K562 (cell line): ENCODE measurements around the gene NDOR1. TPM values are rescaled to one million over a fixed set of nuclear protein-coding genes. Genes with fewer than 3 reads are reported as not detected.
A peak's percentile ranks its signal among the peaks of the same experiment; 100 is the strongest.

Source experiments
- CBX1 ChIP-seq: sonication (generic); IDR thresholded peaks from 2 replicates; pipeline ENCODE4 v1.6.1; 2016; ENCODE audit warnings: antibody characterized with exemption, low read depth, mild to moderate bottlenecking
- CHD2 ChIP-seq: IDR thresholded peaks from 2 replicates; pipeline ENCODE4 v1.6.1; 2011; ENCODE audit warnings: low read depth, low read length
- CUX1 ChIP-seq: fragments of 200-800 bp; sonication (Bioruptor generic); IDR thresholded peaks from 2 replicates; pipeline ENCODE4 v1.6.1; 2016; ENCODE audit warnings: missing genetic modification characterization, missing compliant biosample characterization
- POLR2G ChIP-seq: fragments of 200-400 bp; formaldehyde crosslinking; IDR thresholded peaks from 2 replicates; pipeline ENCODE4 v1.6.1; 2017; ENCODE audit warnings: low read depth, mild to moderate bottlenecking, antibody characterized with exemption, low read length, moderate library complexity
- SIN3B ChIP-seq: fragments of 450-650 bp; IDR thresholded peaks from 2 replicates; pipeline ENCODE4 v1.6.1; 2017; ENCODE audit warnings: low read depth, mild to moderate bottlenecking, moderate library complexity
- SPI1 ChIP-seq: IDR thresholded peaks from 2 replicates; pipeline ENCODE4 v1.6.1; 2011; ENCODE audit warnings: low read depth, low read length, control low read depth, borderline replicate concordance
- ZEB2 ChIP-seq: fragments of 450-650 bp; IDR thresholded peaks from 2 replicates; pipeline ENCODE4 v1.6.1; 2016
- ZNF133 ChIP-seq: fragments of 250-450 bp; sonication (Bioruptor Pico); IDR thresholded peaks from 2 replicates; pipeline ENCODE4 v1.4.0; 2020; ENCODE audit warnings: mild to moderate bottlenecking
- polyA plus RNA-seq, 8 experiments: library from polyadenylated mRNA; depleted of rRNA in 4 of 8; stranded (reverse) in 5 of 8; unstranded in 3 of 8; fragments of >200 nt; fragmentation: Nextera tagmentation in 2 of 8; fragmentation: Illumina TruSeq in 1 of 8; extraction: Ambion mirVana in 2 of 8; extraction: Trizol in 1 of 8; gene quantifications; 2 replicates each; pipeline versions ENCODE4 v1.2.1 to v1.2.3, GENCODE V29; 2011 to 2014; ENCODE audit warnings: inconsistent platforms in 1 of 8, missing spikeins in 1 of 8
- total RNA-seq, 7 experiments: library from RNA; depleted of rRNA in 6 of 7; stranded (reverse); fragments of >200 nt in 6 of 7; fragmentation: Illumina TruSeq in 2 of 7; extraction: Trizol in 2 of 7; gene quantifications; 2 replicates each; pipeline versions ENCODE4 v1.2.1 to v1.2.3, GENCODE V29; 2011 to 2021; ENCODE audit warnings: low replicate concordance in 1 of 7
- TF ChIP-seq, protein P1 (sequence below): fragments of 450-650 bp; formaldehyde crosslinking; IDR thresholded peaks from 2 replicates; pipeline ENCODE4 v1.4.0; 2020; ENCODE audit warnings: mild to moderate bottlenecking, moderate library complexity
- TF ChIP-seq, protein P2 (sequence below), 2 experiments: fragments of 450-650 bp; formaldehyde crosslinking in 1 of 2; IDR thresholded peaks; 2 replicates each; pipeline versions ENCODE4 v1.4.0 to v1.6.1; 2014 to 2020; ENCODE audit warnings: mild to moderate bottlenecking in 2 of 2, borderline replicate concordance in 1 of 2, low read depth in 1 of 2

The NDOR1 gene
- total and polyA plus RNA-seq, 9 of the 15 experiments (the other 6 are each of a cell fraction or from before 2014, with no cell fraction given), result 0.06 to 36.9 (median 6.9) TPM

DNA sequence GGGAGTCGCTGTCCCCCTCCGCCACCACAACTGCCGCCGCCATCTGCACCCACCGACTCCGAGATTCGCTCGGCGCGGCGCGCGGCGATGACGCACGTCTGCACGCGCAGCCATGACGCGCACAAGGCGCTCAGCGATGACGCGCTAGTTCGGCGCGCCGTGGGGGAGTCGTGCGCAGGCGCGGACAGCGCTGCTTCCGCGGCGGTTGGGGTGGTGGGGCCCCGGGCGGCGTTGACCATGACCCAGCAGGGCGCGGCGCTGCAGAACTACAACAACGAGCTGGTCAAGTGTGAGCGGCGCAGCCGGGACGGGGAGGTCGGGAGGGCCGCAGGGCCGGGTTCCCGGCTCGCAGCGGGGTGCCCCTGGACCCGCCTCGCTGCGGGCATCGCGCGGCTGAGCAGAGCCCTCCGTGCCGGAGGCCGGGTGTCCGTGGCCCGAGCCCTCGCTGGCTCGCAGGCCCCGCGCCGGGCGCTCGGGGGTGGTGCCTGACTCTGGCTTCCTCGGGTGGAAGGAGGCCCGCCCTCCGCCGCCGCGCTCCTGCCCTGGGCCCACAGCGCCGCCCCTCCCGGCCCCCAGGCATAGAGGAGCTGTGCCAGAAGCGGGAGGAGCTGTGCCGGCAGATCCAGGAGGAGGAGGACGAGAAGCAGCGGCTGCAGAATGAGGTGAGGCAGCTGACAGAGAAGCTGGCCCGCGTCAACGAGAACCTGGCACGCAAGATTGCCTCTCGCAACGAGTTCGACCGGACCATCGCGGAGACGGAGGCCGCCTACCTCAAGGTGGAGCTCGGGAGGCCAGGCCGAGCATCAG lies 16.8 kb upstream of the NDOR1 start, which contains the start of the genes ANAPC2 and SSNA1 (continued):
- TF ChIP-seq CUX1 (CRISPR knock-in tag) (no peak), CBX1 (0 out of 2 replicates have a peak, but pooled peaks have one; percentile 23), ZEB2 (peak; percentile 66; the same call in 1 of the 2 replicates), ZNF133 (no peak), SIN3B (peak; percentile 100), POLR2G (peak; percentile 97), SPI1 (no peak), CHD2 (peak; percentile 28; the same call in 1 of the 2 replicates)
- TF ChIP-seq, protein P1, sequence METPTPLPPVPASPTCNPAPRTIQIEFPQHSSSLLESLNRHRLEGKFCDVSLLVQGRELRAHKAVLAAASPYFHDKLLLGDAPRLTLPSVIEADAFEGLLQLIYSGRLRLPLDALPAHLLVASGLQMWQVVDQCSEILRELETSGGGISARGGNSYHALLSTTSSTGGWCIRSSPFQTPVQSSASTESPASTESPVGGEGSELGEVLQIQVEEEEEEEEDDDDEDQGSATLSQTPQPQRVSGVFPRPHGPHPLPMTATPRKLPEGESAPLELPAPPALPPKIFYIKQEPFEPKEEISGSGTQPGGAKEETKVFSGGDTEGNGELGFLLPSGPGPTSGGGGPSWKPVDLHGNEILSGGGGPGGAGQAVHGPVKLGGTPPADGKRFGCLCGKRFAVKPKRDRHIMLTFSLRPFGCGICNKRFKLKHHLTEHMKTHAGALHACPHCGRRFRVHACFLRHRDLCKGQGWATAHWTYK (CRISPR knock-in tag), result peak; percentile 29; the same call in 1 of the 2 replicates
- TF ChIP-seq, protein P2, sequence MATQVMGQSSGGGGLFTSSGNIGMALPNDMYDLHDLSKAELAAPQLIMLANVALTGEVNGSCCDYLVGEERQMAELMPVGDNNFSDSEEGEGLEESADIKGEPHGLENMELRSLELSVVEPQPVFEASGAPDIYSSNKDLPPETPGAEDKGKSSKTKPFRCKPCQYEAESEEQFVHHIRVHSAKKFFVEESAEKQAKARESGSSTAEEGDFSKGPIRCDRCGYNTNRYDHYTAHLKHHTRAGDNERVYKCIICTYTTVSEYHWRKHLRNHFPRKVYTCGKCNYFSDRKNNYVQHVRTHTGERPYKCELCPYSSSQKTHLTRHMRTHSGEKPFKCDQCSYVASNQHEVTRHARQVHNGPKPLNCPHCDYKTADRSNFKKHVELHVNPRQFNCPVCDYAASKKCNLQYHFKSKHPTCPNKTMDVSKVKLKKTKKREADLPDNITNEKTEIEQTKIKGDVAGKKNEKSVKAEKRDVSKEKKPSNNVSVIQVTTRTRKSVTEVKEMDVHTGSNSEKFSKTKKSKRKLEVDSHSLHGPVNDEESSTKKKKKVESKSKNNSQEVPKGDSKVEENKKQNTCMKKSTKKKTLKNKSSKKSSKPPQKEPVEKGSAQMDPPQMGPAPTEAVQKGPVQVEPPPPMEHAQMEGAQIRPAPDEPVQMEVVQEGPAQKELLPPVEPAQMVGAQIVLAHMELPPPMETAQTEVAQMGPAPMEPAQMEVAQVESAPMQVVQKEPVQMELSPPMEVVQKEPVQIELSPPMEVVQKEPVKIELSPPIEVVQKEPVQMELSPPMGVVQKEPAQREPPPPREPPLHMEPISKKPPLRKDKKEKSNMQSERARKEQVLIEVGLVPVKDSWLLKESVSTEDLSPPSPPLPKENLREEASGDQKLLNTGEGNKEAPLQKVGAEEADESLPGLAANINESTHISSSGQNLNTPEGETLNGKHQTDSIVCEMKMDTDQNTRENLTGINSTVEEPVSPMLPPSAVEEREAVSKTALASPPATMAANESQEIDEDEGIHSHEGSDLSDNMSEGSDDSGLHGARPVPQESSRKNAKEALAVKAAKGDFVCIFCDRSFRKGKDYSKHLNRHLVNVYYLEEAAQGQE (IDR thresholded peaks at IDR 0.05; ENCODE audit: borderline replicate concordance), result peak; percentile 82
- TF ChIP-seq, protein P2 (CRISPR knock-in tag; IDR thresholded peaks at IDR 0.05; ENCODE audit: low read depth), result 0 out of 2 replicates have a peak, but pooled peaks have one; percentile 29
